Raji (cell line): ENCODE measurements around the gene TSN.
A peak's percentile ranks its signal among the peaks of the same experiment; 100 is the strongest.

Experiments
- POLR2A ChIP-seq: IDR thresholded peaks from 2 replicates; pipeline ENCODE4 v1.6.1; 2011; ENCODE audit warnings: low read depth, low read length, control low read depth; ENCODE audit not compliant: insufficient read depth

TSN gene

GRCh38 chr2:121736140-121736461 lies 19.4 kb upstream of the TSN start:
- TF ChIP-seq POLR2A: no peak

GRCh38 chr2:121736462-121737336 lies 18.8 kb upstream of the TSN start, which contains the start of gene NIFK:
NIFK (minus strand) TSS chr2:121736875; CDS start chr2:121736850, 25 bp downstream.
- peak; percentile 77 for TF ChIP-seq POLR2A

- no peak for TF ChIP-seq POLR2A
Measured at GRCh38 chr2:121740973-121741372, 14.5 kb upstream of the TSN start.

GRCh38 chr2:121741450-121741849 lies 14.0 kb upstream of the TSN start:
- TF ChIP-seq POLR2A: no peak

- TF ChIP-seq POLR2A: no peak
Measured at GRCh38 chr2:121746071-121746578, 9.3 kb upstream of the TSN start.

GRCh38 chr2:121748202-121748601 lies 7.2 kb upstream of the TSN start:
- no peak for TF ChIP-seq POLR2A

GRCh38 chr2:121754851-121755236 lies 607 bp upstream of the TSN start:
- no peak for TF ChIP-seq POLR2A

GRCh38 chr2:121764681-121765228 lies 9.3 kb downstream of the TSN start:
- no peak for TF ChIP-seq POLR2A

GRCh38 chr2:121766624-121767023 lies 11.2 kb downstream of the TSN start:
- no peak for TF ChIP-seq POLR2A

GRCh38 chr2:121768143-121768755 lies 12.8 kb downstream of the TSN start:
- TF ChIP-seq POLR2A: no peak

GRCh38 chr2:121771976-121772742 lies 16.7 kb downstream of the TSN start:
- TF ChIP-seq POLR2A: no peak

- TF ChIP-seq POLR2A: no peak
Measured at GRCh38 chr2:121774235-121774634, 18.8 kb downstream of the TSN start.

- TF ChIP-seq POLR2A: no peak
Measured at GRCh38 chr2:121776361-121776760, 20.9 kb downstream of the TSN start.

GRCh38 chr2:121776885-121777698 lies 21.6 kb downstream of the TSN start:
- no peak for TF ChIP-seq POLR2A
